GM10266 (cell line): ENCODE results near the gene GMCL2.

Experiments
- DNase-seq: peaks from one replicate; pipeline ENCODE4 v3.0.0; 2012; ENCODE audit errors: extremely low spot score
- CTCF ChIP-seq: IDR thresholded peaks from 2 replicates; pipeline ENCODE4 v1.5.1; 2012; ENCODE audit warnings: mild to moderate bottlenecking, low read depth; ENCODE audit not compliant: control insufficient read depth, insufficient read depth; ENCODE audit errors: missing control alignments

The GMCL2 gene

GRCh38 chr5:178192244-178192643 is 5.1 kb upstream of the GMCL2 start:
- no peak for DNase-seq
- no peak for TF ChIP-seq CTCF

- no peak for DNase-seq
- no peak for TF ChIP-seq CTCF
Observed at GRCh38 chr5:178191661-178192060, 4.5 kb upstream of the GMCL2 start.

GRCh38 chr5:178189433-178189832 is 2.3 kb upstream of the GMCL2 start:
- TF ChIP-seq CTCF = no peak
- no peak for DNase-seq

- DNase-seq = no peak
- no peak for TF ChIP-seq CTCF
Observed at GRCh38 chr5:178186427-178186826, 744 bp downstream of the GMCL2 start.

GRCh38 chr5:178182158-178182876 is 4.9 kb downstream of the GMCL2 start:
- TF ChIP-seq CTCF = no peak
- DNase-seq = no peak

- TF ChIP-seq CTCF = no peak
- no peak for DNase-seq
Observed at GRCh38 chr5:178180141-178180863, 6.9 kb downstream of the GMCL2 start.

- DNase-seq = no peak
- TF ChIP-seq CTCF = no peak
Observed at GRCh38 chr5:178177569-178177968, 9.6 kb downstream of the GMCL2 start.
